HG03571 (cell line): Measurements from ENCODE around the gene EIF2S3.
"Not testable (repeated sequence)": the region's sequence is repeated elsewhere in the genome, so short reads cannot be mapped to it uniquely, and the experiment has no call there.

Experiments
- ATAC-seq: cut with Tn5 transposase; IDR thresholded peaks from one replicate; pipeline ENCODE4 v1.9.1; 2021; ENCODE audit not compliant: unreplicated experiment

EIF2S3 gene

GRCh38 chrX:24054182-24055042 is at the start of gene EIF2S3:
Gene EIF2S3, plus strand, starts transcription at chrX:24054956. Its CDS starts 13 bp downstream, at chrX:24054969.
- ATAC-seq: peak; percentile 83

- no peak for ATAC-seq
These were observed 49.7 kb upstream of the EIF2S3 start for GRCh38 chrX:24005028-24005427.

- ATAC-seq: no peak
These were observed 48.9 kb upstream of the EIF2S3 start for GRCh38 chrX:24005867-24006266.

GRCh38 chrX:24012266-24012665 is 42.5 kb upstream of the EIF2S3 start:
- ATAC-seq: no peak

GRCh38 chrX:24014388-24015018 is 40.3 kb upstream of the EIF2S3 start:
- peak; percentile 74 for ATAC-seq

GRCh38 chrX:24017674-24018073 is 37.1 kb upstream of the EIF2S3 start:
- ATAC-seq: no peak

- ATAC-seq: no peak
These were observed 35.9 kb upstream of the EIF2S3 start for GRCh38 chrX:24018809-24019208.

GRCh38 chrX:24019448-24019847 is 35.3 kb upstream of the EIF2S3 start:
- no peak for ATAC-seq

- no peak for ATAC-seq
These were observed 34.4 kb upstream of the EIF2S3 start for GRCh38 chrX:24020306-24020876.

GRCh38 chrX:24023544-24023943 is 31.2 kb upstream of the EIF2S3 start:
- ATAC-seq: no peak

GRCh38 chrX:24023972-24024669 is 30.6 kb upstream of the EIF2S3 start:
- ATAC-seq: no peak

- peak; percentile 85 for ATAC-seq
These were observed 29.7 kb upstream of the EIF2S3 start for GRCh38 chrX:24024819-24025740.

GRCh38 chrX:24025741-24026403 is 28.9 kb upstream of the EIF2S3 start:
- peak; percentile 28 for ATAC-seq

GRCh38 chrX:24026432-24026831 is 28.3 kb upstream of the EIF2S3 start:
- ATAC-seq: no peak

GRCh38 chrX:24027086-24027485 is 27.7 kb upstream of the EIF2S3 start, which contains the start of gene KLHL15:
Gene KLHL15, minus strand, starts transcription at chrX:24027186. Its CDS starts 20,493 bp downstream, at chrX:24006693.
- ATAC-seq: no peak

- ATAC-seq: no peak
These were observed 26.8 kb upstream of the EIF2S3 start for GRCh38 chrX:24027985-24028384.

GRCh38 chrX:24030597-24030996 is 24.2 kb upstream of the EIF2S3 start:
- ATAC-seq: no peak

GRCh38 chrX:24034485-24034884 is 20.3 kb upstream of the EIF2S3 start:
- no peak for ATAC-seq

GRCh38 chrX:24037729-24038128 is 17.0 kb upstream of the EIF2S3 start:
- ATAC-seq: no peak

GRCh38 chrX:24046060-24046459 is 8.7 kb upstream of the EIF2S3 start:
- ATAC-seq: not testable (repeated sequence)
